ENCODE data around the gene CENPO. TPM values are rescaled to one million over a fixed set of nuclear protein-coding genes. Genes with fewer than 3 reads are reported as not detected.

Gene CENPO
- total RNA-seq, 1 experiment from 2014 or later: 38.6 TPM

DNA sequence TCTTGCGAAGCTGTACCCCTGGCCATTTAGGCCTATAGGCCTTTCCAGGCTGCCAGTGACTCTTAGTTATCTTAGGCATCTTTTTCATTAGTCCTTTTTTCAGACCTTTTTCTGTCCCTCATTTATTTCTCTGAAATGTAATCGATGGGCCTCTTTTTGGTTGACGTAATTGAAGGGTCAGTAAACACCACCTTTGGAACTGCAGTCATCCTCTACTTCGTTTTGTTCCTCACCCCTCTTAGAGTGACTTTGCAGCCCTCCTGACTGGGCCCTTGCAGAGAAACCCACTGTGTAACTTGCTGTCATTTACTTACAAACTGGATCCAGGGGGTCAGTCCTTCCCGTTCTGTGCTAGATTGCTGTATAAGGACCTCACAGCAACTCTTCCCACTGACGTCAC is 23.2 kb downstream of the CENPO start (continued):
- TF ChIP-seq, protein P1, sequence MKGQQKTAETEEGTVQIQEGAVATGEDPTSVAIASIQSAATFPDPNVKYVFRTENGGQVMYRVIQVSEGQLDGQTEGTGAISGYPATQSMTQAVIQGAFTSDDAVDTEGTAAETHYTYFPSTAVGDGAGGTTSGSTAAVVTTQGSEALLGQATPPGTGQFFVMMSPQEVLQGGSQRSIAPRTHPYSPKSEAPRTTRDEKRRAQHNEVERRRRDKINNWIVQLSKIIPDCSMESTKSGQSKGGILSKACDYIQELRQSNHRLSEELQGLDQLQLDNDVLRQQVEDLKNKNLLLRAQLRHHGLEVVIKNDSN (CRISPR knock-in tag; IDR thresholded peaks at IDR 0.05): no peak
- TF ChIP-seq, protein P2, sequence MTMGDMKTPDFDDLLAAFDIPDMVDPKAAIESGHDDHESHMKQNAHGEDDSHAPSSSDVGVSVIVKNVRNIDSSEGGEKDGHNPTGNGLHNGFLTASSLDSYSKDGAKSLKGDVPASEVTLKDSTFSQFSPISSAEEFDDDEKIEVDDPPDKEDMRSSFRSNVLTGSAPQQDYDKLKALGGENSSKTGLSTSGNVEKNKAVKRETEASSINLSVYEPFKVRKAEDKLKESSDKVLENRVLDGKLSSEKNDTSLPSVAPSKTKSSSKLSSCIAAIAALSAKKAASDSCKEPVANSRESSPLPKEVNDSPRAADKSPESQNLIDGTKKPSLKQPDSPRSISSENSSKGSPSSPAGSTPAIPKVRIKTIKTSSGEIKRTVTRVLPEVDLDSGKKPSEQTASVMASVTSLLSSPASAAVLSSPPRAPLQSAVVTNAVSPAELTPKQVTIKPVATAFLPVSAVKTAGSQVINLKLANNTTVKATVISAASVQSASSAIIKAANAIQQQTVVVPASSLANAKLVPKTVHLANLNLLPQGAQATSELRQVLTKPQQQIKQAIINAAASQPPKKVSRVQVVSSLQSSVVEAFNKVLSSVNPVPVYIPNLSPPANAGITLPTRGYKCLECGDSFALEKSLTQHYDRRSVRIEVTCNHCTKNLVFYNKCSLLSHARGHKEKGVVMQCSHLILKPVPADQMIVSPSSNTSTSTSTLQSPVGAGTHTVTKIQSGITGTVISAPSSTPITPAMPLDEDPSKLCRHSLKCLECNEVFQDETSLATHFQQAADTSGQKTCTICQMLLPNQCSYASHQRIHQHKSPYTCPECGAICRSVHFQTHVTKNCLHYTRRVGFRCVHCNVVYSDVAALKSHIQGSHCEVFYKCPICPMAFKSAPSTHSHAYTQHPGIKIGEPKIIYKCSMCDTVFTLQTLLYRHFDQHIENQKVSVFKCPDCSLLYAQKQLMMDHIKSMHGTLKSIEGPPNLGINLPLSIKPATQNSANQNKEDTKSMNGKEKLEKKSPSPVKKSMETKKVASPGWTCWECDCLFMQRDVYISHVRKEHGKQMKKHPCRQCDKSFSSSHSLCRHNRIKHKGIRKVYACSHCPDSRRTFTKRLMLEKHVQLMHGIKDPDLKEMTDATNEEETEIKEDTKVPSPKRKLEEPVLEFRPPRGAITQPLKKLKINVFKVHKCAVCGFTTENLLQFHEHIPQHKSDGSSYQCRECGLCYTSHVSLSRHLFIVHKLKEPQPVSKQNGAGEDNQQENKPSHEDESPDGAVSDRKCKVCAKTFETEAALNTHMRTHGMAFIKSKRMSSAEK (CRISPR knock-in tag; IDR thresholded peaks at IDR 0.05; ENCODE audit: borderline replicate concordance): no peak
- TF ChIP-seq, protein P3, sequence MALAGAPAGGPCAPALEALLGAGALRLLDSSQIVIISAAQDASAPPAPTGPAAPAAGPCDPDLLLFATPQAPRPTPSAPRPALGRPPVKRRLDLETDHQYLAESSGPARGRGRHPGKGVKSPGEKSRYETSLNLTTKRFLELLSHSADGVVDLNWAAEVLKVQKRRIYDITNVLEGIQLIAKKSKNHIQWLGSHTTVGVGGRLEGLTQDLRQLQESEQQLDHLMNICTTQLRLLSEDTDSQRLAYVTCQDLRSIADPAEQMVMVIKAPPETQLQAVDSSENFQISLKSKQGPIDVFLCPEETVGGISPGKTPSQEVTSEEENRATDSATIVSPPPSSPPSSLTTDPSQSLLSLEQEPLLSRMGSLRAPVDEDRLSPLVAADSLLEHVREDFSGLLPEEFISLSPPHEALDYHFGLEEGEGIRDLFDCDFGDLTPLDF (CRISPR knock-in tag; IDR thresholded peaks at IDR 0.05): no peak
- TF ChIP-seq SMAD3 (CRISPR knock-in tag; IDR thresholded peaks at IDR 0.05; ENCODE audit: borderline replicate concordance): no peak
- no peak for TF ChIP-seq NFE2L1 (CRISPR knock-in tag; IDR thresholded peaks at IDR 0.05)
- TF ChIP-seq, protein P4, sequence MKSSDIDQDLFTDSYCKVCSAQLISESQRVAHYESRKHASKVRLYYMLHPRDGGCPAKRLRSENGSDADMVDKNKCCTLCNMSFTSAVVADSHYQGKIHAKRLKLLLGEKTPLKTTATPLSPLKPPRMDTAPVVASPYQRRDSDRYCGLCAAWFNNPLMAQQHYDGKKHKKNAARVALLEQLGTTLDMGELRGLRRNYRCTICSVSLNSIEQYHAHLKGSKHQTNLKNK (CRISPR knock-in tag; IDR thresholded peaks at IDR 0.05): no peak
- no peak for TF ChIP-seq RELA (CRISPR knock-in tag; IDR thresholded peaks at IDR 0.05; ENCODE audit: borderline replicate concordance)
- TF ChIP-seq ZNF263 (CRISPR knock-in tag; IDR thresholded peaks at IDR 0.05; ENCODE audit: low read depth): no peak
- no peak for TF ChIP-seq ZBTB21 (CRISPR knock-in tag; IDR thresholded peaks at IDR 0.05; ENCODE audit: borderline replicate concordance)
- TF ChIP-seq, protein P5, sequence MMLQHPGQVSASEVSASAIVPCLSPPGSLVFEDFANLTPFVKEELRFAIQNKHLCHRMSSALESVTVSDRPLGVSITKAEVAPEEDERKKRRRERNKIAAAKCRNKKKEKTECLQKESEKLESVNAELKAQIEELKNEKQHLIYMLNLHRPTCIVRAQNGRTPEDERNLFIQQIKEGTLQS (CRISPR knock-in tag; conservative IDR thresholded peaks at IDR 0.05): no peak

DNA sequence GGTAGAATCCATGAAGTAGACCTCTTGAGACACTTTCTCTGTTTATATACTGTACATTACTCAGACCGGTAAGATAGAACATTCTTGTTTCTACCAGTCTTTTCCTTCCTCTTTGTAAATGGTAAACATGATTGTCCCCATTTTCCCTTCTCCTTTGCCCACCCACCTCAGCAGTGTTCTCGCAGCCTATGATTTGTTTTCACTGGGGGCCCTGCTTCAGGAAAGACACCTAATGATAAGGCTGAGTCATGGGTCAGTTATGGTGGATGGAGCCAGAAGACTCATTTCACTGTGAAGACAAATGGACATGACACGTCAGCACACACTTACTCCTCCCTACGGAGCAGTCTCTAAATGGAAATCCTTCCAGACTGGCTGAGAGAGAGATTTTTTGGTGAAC is 23.7 kb downstream of the CENPO start:
- POLR2A ChIA-PET: no interaction called here
- ATAC-seq: no peak
- Mint-ChIP-seq H3K36me3 (peaks cover 78% of the 10 kb centered on the region), H3K27ac (peak overlapping the region; percentile 51), H3K9me3 (peaks cover 6% of the 10 kb centered on the region; the same call in 1 of the 2 replicates), H3K4me3 (no peak overlapping the region), H3K4me1 (peaks cover 26% of the 10 kb centered on the region), H3K27me3 (ENCODE audit: low read depth) (no peaks in the 10 kb centered on the region)
- CTCF ChIA-PET: no interaction called here
- TF ChIP-seq, protein P6, sequence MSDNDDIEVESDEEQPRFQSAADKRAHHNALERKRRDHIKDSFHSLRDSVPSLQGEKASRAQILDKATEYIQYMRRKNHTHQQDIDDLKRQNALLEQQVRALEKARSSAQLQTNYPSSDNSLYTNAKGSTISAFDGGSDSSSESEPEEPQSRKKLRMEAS (CRISPR knock-in tag; IDR thresholded peaks at IDR 0.05): no peak
- TF ChIP-seq, protein P4 (CRISPR knock-in tag; IDR thresholded peaks at IDR 0.05): no peak
- TF ChIP-seq CREB1 (CRISPR knock-in tag; IDR thresholded peaks at IDR 0.05) (no peak), RELA (CRISPR knock-in tag; IDR thresholded peaks at IDR 0.05; ENCODE audit: borderline replicate concordance) (no peak), ZNF219 (CRISPR knock-in tag; IDR thresholded peaks at IDR 0.05; ENCODE audit: borderline replicate concordance) (no peak)
- TF ChIP-seq, protein P2 (CRISPR knock-in tag; IDR thresholded peaks at IDR 0.05; ENCODE audit: borderline replicate concordance): no peak
- TF ChIP-seq, protein P7, sequence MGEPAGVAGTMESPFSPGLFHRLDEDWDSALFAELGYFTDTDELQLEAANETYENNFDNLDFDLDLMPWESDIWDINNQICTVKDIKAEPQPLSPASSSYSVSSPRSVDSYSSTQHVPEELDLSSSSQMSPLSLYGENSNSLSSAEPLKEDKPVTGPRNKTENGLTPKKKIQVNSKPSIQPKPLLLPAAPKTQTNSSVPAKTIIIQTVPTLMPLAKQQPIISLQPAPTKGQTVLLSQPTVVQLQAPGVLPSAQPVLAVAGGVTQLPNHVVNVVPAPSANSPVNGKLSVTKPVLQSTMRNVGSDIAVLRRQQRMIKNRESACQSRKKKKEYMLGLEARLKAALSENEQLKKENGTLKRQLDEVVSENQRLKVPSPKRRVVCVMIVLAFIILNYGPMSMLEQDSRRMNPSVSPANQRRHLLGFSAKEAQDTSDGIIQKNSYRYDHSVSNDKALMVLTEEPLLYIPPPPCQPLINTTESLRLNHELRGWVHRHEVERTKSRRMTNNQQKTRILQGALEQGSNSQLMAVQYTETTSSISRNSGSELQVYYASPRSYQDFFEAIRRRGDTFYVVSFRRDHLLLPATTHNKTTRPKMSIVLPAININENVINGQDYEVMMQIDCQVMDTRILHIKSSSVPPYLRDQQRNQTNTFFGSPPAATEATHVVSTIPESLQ (CRISPR knock-in tag; IDR thresholded peaks at IDR 0.05): no peak
- TF ChIP-seq, protein P8, sequence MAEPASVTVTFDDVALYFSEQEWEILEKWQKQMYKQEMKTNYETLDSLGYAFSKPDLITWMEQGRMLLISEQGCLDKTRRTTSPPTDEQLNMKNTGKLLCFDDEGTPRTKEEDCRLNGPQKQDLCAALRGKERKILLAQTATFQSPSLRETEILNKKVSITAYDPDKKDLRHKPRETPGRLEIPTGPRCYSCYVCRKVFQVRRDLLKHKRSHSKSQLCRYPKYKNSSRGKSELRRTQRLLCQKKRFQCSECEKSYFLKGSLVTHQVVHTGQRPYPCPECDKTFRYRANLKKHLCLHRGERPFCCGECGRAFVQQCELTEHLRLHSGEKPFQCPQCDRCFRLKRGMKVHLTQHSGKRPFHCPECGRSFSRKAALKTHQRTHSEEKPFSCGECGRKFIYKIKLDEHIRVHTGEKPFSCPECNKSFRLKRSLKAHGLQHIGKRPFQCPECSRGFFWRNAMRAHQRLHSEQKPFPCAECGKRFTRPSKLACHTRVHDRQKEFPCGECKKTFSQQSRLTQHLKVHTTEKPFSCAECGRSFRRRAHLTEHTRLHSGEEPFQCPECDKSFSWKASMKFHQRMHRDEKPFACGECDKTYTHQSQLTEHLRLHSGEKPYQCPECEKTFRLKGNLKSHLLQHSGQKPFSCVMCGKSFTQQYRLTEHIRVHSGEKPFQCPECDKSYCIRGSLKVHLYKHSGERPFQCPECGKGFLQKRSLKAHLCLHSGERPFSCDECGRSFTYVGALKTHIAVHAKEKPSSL (CRISPR knock-in tag; conservative IDR thresholded peaks at IDR 0.05): no peak
- TF ChIP-seq, protein P9, sequence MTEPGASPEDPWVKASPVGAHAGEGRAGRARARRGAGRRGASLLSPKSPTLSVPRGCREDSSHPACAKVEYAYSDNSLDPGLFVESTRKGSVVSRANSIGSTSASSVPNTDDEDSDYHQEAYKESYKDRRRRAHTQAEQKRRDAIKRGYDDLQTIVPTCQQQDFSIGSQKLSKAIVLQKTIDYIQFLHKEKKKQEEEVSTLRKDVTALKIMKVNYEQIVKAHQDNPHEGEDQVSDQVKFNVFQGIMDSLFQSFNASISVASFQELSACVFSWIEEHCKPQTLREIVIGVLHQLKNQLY (CRISPR knock-in tag; IDR thresholded peaks at IDR 0.05): no peak
- DNase-seq (ENCODE audit: low spot score): no peak
